Sigmoid colon (tissue), 3 donors: Measurements from ENCODE around the gene NFIA.

Experiments
- POLR2A ChIP-seq, 2 donors: fragments of 450-650 bp; IDR thresholded peaks; one replicate each; pipeline ENCODE4 v1.6.1; 2016; ENCODE audit warnings: antibody characterized with exemption in 2 of 2, mild to moderate bottlenecking in 2 of 2, moderate library complexity in 2 of 2
- TF ChIP-seq, protein P1 (sequence below), 4 experiments: fragments of 450-650 bp in 3 of 4; fragments of 200-600 bp in 1 of 4; IDR thresholded peaks; one replicate each; pipeline ENCODE4 v1.5.1; 2016 to 2019; ENCODE audit warnings: antibody characterized with exemption in 4 of 4, mild to moderate bottlenecking in 3 of 4, moderate library complexity in 2 of 4

DNA sequence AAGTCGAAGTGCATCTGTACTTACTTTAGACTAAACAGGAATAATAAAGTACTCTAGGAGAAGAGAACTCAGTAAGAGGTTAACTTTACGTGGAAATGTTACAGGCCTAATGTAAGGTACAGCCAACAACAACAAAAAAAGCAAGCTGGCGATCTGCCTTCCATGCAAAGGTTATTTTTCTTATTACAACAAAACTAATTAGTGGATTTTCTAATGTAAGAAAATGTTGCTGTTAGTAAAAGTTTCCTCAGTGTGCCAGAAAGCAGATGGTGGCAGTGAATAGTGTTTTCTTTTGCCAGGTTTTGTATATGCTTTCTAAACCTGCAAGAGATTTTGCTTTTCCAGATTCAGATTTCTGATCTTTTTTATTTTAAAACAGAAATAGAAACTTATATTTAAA is 179.2 kb downstream of the NFIA start:
- TF ChIP-seq, protein P1, sequence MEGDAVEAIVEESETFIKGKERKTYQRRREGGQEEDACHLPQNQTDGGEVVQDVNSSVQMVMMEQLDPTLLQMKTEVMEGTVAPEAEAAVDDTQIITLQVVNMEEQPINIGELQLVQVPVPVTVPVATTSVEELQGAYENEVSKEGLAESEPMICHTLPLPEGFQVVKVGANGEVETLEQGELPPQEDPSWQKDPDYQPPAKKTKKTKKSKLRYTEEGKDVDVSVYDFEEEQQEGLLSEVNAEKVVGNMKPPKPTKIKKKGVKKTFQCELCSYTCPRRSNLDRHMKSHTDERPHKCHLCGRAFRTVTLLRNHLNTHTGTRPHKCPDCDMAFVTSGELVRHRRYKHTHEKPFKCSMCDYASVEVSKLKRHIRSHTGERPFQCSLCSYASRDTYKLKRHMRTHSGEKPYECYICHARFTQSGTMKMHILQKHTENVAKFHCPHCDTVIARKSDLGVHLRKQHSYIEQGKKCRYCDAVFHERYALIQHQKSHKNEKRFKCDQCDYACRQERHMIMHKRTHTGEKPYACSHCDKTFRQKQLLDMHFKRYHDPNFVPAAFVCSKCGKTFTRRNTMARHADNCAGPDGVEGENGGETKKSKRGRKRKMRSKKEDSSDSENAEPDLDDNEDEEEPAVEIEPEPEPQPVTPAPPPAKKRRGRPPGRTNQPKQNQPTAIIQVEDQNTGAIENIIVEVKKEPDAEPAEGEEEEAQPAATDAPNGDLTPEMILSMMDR (IDR thresholded peaks at IDR 0.05), result no peak
- TF ChIP-seq POLR2A (IDR thresholded peaks at IDR 0.05), result no peak
